GM19397 (cell line): ENCODE data around the gene POTEC.
"Not testable (repeated sequence)": the region's sequence is repeated elsewhere in the genome, so short reads cannot be mapped to it uniquely, and the experiment has no call there.

Experiments used
- ATAC-seq: cut with Tn5 transposase; IDR thresholded peaks from one replicate; pipeline ENCODE4 v1.9.1; 2021; ENCODE audit warnings: mild to moderate bottlenecking, moderate library complexity; ENCODE audit not compliant: unreplicated experiment

Gene POTEC

DNA sequence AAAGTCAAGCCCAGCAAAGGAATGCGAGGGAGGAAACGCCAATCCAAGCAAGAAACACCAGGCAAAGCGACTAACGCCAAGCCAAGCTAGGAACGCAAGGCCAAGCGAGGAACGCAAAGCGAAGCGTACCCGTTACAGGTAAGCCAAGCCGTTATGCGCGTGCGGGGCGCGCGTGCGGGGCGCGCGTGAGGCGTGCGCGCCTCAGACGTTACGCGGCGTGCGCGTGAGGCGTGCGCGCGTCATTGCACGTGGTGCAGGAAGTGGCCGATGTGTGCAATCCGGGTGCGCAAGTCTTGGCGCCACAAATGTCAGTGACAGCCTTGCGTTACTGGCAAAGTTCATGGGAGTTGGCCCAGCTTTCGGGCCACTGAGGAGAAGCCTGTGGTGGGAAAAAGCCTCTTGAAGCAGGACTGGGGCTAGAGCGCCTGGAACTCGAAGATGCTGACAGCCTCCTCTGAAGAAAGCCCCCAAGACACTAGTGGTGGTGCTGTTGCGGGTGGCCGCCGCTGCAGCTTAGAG lies at the start of gene POTEC:
Gene POTEC (minus strand): TSS at position 155 of the 519 bp plus-strand sequence. CDS start 454 bp downstream, outside the sequence.
- ATAC-seq: not testable (repeated sequence)

DNA sequence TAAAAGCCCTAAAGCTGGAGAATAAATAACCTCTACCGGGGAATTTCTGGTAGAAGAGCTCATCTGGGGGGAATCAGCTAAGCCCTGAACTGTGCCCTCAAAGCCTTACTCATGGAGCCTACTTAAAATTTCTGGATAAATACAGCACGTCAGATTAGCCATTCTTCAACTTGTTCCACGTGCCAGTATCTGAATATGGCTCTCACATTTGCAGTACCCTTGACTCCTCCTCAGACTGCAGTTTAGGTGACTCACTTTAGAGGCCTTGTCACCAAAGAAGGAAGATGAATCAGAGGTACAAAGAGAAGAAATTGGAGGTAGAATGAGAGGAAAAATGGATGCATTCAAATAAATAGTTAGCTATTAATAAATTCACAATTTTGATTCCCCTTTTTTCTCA lies 34.6 kb upstream of the POTEC start:
- no peak for ATAC-seq

DNA sequence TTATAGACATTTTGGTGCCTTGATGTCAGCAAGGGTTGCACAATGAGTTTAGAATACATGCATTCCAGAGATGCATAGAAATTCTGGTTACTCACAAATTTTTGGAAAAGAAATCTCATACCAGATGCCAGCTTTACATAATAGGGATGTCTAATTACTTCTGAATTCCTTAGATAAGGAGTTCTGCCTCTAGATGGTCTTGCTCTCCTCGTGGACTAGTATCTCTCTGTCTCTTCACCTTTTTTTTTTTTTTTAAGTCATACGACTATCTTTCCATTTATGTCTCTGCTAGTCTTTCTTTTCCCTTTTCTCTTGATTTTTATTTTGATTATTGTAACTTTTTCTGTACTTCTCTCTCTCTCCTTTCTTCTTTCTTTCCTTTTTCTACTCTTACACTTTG lies 16.1 kb upstream of the POTEC start:
- not testable (repeated sequence) for ATAC-seq

DNA sequence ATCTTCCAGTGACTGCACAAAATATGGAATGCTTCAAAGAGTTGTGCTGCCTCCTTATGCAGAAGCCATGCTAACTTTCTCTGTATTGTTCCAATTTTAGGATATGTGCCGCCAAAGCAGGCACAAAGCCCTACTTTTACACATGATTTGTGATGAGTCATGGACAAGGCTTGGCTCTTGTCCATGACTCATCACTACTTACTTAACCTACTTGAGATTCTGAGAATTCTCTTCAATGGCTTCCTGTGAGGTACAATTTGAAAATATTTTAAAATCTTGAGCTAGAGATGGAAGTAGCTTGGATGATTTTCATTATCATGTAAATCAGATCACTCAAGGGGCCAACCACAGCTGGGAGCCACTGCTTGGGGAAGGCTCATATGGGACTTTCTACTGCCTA lies 11.7 kb downstream of the POTEC start:
- ATAC-seq: not testable (repeated sequence)

DNA sequence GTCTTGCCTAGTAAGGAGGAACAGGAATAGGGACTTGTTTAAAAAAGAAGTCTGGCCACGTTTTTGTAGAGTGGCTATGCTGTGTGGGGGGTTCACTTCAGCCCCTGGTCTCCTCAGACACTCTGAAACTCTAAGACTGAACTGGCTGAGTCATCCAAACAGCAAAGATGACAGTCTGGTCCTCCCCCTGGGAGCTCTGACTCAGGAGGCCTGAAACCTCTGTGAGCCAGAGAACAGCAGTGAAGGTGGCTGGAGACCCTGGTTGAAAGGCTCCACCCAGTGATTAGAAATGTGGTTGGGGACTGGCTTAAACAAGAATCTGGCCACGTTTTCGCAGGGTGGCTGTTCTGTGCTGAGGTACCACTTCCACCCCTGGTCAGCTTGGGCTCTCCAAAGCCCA lies 32.7 kb downstream of the POTEC start:
- not testable (repeated sequence) for ATAC-seq

DNA sequence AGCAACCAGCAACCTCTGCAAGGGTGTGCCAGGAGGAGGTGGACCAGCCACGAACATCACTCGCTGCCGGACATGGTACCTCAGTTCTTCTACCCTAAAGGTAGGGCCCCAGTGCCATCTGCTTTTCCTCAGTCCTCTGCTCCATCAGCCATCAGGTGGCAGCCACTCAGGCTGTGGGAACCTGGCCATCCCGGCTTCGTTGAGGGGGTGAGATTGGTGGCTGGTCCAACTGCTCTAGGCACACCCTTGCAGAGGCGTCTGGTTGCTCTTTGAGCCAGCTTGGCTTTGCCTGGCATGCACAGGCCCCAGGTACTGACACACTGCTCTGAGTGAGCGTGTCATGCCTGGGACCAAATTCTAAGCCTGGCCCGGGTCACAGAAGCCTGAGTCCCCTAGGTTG lies 39.7 kb downstream of the POTEC start:
- not testable (repeated sequence) for ATAC-seq

DNA sequence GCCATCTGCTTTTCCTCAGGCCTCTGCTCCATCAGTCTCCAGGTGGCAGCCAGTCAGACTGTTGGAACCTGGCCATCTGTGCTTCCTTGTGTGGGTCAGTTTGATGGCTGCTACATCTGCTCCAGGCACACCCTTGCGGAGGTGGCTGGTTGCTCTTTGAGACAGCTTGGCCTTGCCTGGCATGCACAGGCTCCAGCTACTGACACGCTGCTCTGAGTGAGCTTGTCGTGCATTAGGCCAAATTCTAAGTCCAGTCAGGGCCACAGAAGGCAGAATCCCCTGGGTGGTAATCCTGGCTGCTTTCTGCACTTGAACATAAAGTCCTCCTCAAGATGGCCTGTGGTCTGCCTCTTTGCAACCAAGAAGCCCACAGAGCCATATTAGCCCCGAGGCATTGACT lies 41.5 kb downstream of the POTEC start:
- not testable (repeated sequence) for ATAC-seq

DNA sequence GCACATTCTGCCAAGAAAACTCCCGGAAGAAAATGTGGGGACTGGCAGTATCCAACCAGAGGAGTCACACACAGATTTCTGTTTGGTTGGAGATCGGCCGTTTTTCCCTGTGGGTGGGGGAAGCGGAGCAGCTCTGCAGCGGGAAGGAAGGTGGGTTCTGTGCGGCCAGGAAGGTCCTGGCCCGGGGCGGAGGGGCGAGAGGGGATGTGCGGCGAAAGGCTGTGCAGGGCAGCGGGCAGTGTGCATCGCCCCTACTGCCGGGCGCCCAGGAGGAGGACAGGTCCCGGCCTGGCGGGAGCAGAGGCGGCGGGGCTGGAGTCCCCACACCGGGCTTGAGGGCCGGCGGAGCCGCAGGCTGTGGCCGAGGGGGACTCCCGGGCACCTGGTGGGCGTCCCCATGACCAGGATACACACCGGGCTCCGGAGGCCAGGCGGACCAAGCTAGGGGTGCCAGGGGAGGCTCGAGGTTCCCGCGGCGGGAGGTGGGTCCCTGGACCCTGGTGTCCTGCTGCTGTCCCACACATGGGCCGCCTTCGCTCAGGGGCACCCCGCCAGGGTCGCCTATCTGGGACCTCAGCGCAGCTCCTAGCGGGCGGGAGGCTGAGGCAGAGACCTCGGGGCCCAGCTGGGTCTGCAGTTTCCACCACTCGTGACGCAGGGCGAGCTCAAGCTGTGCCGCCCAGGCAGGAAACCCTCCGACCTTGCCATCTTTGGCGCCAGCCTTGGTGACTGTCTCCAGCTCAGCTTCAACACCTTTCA lies 54.0 kb downstream of the POTEC start:
- ATAC-seq: not testable (repeated sequence)

DNA sequence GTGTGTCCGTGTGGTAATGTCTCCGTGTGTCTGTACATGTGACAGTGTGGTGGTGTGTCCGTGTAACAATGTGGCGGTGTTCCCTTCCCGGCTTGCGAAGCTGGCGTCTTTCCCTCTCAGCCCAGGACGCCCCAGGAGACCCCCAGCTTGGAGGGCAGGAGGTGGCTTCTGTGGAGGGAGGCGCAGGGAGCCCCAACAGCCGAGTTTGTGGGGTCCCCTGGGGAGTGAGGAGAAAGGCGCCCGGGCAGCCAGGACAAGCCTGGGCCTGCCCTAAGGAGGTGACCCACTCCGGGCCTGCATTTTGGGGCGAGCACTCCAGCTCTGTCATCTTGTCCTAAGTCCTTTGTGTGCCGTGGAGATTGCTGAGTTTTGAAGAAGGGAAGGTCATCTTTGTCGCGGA lies 54.6 kb downstream of the POTEC start:
- ATAC-seq: not testable (repeated sequence)

DNA sequence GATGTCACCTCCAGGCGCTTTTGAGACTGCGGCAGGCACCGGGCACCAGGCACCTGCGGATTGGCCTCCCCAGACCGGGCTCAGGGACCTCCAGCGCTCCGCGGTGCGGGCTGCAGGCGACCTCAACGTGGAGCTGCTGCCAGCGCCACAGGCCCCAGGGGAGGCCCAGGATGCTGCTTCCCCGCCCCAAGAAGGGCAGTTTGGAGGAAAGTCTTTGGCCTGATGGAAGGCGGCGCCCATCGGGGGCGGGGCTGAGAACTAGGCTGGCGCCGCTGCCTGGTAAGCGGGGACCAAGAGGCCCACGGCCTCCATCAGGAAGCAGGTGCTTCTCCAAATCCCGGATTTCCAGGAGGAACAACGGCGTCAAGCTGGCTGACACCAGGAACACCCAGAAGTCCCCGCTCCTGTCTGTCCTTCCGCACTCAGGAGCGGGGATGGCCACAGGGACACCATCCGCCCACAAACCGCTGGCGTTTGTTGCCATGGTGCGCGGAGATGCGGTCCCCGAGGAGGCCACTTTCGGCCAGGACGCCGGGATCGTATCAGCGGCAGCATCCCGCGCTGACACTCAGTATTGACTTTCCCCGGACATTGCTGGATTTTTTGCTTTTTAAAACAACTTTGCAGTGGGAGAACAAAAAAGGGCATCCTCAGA lies 56.3 kb downstream of the POTEC start:
- ATAC-seq: not testable (repeated sequence)

DNA sequence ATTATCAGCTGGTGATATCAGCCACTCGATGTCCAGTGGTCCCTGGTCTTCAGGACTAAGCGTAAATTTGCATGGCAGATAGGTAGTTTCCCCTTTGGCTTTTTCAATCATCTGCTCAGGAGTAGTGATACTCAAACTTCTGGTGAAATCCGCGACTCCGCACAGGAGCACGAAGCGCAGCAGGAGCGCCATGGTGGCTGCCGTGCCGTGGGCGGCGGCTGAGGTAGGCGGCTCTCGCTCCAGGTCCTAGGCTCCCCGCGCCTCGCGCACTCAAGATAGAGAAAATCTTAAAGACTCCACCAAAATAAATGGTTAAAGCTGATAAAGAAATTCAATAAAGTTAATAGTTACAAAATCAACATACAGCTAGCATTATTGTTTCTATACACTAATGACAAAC lies 64.3 kb downstream of the POTEC start:
- ATAC-seq: not testable (repeated sequence)

DNA sequence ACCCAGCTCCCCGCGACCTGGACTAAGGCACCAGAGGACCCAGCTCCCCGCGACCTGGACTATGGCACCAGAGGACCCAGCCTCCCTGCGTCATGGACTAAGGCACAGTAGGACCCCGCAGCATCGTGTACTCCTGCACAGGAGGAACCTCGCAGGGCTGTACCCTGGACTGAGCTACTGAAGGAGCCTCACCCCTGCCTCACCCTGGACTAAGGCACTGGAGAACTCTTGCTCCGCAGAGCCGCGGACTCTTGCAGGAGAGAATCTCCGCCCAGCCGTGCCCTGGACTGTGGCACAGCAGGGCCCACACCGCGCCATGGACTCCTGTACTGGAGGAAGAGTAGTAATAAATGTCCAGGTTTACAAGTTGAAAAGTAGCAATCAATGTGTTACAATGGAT lies 67.9 kb downstream of the POTEC start:
- ATAC-seq: not testable (repeated sequence)

DNA sequence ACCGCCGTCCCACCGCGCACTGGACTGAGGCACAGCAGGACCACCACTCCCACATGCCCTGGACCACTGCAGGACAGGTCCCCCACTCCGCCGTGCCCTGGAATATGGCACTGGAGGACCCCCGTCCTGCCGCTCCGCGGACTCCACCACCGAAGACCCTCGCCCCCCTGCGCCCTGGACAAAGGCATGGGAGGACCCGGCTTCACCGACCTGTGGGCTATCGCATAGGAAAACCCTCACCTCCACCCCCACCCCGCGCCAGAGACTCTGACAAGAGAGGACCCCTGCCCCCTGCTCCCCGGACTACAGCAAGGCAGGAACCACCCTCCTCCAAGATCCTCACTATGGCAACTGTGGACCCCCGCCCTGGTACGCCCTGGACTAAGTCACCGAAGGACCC lies 68.6 kb downstream of the POTEC start:
- not testable (repeated sequence) for ATAC-seq

DNA sequence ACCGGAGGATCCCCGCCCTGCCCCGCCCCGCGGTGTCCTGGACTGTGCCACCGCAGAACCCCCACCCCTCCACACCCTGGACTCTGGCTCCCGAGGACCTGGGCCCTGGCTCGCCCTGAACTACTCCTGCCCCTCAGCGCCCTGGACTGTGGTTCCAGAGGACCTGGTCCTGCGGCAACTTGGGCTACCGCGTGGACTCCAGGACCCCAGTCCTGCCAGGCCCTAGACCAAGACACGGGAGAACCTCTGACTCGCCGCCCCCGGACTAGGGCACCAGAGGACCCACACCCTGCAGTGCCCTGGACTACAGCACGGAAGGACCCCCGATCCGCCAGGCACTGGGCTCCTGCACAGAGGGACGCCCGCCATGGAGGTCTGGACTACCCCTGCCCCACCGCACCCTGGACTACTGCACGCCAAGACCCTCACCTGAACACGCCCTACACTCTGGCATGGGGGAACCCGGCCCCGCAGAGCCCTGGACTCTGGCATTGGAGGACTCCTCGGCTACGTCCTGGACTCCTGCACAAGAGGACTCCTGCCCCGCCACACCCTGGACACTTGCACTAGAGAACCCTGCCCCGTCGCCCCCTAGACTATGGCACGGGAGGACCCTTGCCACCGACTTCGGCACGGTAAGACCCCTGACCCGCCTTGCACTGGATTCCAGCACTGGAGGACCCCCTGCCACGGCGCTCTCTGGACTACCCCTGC lies 69.2 kb downstream of the POTEC start:
- ATAC-seq: not testable (repeated sequence)

DNA sequence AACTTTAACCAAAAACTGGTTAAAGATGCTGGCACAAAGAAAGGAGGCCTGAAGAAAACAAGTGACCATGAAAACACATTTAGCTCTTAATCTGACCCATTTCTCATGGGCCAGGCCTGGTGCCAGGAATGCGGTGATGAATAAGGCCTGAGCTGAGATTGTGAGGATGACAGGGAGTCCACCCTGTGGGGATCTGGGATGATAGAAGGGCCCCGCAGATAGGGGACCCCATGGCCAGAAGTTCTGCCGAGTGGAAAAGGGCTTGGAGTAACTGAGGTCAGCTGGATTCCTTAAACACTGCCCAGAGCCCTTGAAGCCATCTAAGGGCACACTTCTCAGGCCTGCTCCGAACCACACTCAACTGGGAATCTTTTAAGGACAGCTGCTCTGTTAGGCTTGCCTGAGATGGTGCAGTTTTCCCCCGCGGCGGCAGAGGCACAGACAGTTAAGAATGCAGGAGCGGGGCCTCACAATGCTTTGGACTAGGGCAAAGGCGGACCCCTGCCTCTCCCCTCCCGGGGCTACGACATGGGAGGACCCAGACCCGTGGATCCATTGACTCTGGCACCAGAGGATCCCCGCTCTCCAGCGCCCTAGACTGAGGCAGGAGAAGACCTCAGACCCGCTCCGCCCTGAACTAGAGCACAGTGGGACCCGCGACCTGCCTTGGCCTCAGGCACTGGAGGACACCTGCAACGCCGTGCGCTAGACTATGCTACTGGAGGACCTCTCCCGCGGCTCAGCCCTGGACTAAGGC lies 70.0 kb downstream of the POTEC start:
- not testable (repeated sequence) for ATAC-seq

DNA sequence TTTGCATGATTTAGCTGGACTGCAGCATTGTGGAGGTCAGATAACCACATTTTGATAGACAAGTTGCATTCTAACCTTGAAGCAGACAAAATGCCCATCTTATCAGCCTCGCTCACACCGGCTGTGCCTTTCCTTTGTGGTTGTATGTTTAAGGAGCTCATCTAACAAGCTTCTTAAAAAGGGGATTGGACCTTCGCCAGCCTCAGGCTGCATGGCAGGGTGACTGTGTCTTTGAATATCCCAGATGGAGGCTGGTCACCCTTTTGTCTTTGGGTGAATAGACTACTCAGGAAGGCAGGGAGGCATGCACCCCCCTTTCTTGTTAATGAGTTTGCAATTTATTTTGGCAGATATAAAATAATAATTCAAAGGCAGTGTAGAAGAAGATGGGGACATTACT lies 72.1 kb downstream of the POTEC start:
- ATAC-seq: not testable (repeated sequence)

DNA sequence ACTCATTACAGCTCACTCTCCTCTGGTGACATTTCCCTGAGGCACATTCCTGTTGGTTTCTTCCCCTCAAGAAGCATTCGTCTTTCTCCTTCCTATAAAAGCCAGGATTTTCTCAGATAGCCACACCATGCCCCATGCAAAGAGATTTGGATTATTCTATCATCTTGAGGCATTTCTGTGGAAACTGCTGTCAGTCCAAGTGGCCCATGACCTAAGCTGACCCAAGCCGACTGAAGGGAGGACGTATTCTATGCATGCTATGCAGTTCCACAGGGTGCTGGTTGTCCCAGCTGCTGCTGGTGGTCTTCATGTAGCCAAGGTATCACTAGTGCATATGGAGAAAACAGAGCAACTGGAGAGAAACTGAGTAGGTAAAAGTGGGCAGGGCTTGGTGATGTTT lies 73.0 kb downstream of the POTEC start:
- ATAC-seq: not testable (repeated sequence)

DNA sequence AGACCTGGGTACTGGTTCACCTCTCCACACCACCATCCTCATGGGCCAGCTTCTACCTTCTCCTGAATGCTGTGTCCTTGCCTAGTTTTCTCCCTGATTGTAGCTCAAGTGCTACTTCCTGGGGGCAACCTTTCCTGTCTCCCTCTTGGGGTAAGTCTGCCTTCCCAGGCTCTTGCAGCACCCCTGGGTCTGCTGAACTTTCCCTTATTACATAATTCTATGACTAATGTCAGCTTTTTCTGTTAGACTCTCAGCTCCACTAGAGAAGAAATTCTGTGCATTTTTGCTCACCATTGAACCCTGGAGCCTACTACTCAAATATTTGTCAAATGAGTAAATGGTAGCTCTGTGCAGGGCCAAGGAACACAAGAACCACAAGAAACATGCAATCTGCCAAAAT lies 73.4 kb downstream of the POTEC start:
- ATAC-seq: not testable (repeated sequence)

DNA sequence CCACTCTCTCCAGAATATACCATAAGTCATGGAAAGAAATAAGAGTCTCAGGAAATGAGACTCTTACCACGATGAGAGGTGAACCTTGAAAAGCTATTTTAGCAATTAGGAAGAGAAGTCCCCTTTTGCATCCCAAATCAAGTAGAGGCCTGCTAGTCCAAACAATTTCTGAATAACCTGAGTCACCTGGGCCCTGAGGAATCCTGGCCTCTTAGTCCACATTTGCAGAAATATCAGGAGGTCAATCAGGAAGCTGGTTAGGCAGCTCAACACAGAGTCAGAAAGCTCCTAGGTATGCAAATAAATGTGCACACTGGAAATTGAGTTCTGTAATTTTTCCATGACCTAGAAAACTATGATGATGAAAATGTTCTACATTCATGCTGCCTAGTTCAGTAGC lies 77.4 kb downstream of the POTEC start:
- ATAC-seq: not testable (repeated sequence)
